Activated CD4-positive, CD25-positive, alpha-beta regulatory T cell treated with anti-CD3 and anti-CD28 coated beads, Interleukin-2, amount 50 U/mL, for 72 hours (primary cell): ENCODE results near the gene CTTNBP2.

Source experiments
- DNase-seq: peaks from one replicate; pipeline ENCODE4 v3.0.0; 2021

The CTTNBP2 gene

GRCh38 chr7:117871778-117872538 lies 1.3 kb downstream of the CTTNBP2 start:
- DNase-seq = no peak

- DNase-seq = no peak
Measured at GRCh38 chr7:117871401-117871777, 1.9 kb downstream of the CTTNBP2 start.

DNA sequence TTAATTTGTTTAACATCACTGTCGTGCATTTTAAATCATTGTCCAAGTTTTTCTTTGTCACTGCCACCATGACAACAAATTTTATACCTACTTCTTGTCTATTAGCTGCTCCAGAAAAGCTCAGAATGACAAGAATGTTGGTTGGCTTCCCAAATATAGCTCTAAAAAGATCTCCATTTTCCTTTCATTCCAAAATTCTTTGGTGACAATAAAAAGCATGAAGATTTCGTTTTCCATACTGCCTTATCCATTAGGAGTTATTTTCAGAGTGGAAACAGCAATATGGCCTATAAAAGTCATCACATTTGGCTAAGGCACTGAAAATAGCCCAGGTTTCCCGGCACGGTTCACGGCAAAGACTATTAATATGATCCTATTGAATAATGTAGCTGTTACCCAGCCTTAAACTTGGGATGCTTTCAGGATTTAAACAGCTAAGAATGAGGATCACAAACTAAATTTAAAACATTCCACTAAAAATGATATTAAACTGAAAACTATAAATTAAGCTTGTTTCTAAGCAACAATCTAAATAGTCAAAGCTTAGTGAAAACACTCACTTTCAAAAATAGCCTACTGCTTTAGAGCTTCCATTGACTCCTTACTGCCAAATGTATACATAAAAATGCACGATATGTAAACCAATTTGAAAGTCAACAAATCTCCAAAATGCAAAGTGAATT lies 2.7 kb downstream of the CTTNBP2 start:
- no peak for DNase-seq

GRCh38 chr7:117869374-117869773 lies 3.9 kb downstream of the CTTNBP2 start:
- no peak for DNase-seq

DNA sequence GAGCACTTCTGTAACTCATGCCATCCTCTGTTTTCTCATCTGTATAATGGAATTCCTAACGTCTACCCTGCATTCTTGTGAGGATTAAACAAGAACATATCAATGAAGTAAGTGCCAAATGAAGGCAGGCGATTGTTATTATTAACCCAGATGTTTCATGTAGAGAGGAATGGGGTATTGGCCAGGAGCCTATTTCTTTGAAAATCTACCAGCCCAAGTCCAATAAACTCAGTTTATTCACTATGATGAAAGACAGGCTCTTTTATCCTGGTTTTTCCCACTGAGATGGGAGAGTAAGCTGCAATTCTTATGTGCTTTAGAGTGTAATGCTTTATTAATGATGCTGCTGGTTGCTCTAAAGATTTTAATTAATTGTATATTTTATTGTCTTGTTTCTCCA lies 9.6 kb downstream of the CTTNBP2 start:
- no peak for DNase-seq

DNA sequence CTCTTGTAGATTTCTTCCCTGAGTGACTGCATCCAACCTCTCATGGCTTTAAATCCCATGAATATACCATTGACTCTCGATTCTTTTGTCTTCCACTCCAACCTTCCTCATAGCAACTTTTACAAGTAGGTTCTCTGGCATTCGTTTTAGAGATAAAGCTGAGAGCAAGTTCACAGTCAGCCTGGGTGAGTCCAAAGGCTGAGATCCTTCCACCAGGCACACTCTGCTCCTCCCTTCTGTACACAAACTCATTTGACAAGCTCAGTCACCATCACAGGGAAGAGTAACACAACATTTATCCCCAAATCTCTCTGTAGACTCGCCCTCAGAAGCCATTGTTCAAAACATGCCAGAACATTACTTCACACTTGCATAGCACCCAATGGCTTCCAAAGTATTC lies 10.9 kb downstream of the CTTNBP2 start:
- no peak for DNase-seq

GRCh38 chr7:117859246-117859812 lies 13.9 kb downstream of the CTTNBP2 start:
- DNase-seq = no peak

DNA sequence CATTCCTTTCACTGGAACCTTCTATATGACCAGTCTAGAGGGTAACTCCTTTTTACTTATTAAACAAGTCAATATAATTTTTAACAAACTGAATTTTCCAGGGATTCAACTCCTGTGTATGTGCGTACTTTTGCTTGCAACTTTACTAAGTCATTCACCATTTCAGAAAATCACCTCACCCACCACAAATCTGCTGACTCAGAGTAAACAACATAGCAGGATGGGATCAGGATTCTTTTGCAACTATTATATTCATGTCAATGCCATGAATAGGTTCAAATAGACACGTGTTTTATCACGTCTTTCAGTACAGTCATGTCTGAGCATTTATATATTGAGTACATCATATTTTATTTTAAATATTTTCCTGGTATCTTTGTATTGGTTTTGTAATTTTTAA lies 14.5 kb downstream of the CTTNBP2 start:
- DNase-seq = no peak

DNA sequence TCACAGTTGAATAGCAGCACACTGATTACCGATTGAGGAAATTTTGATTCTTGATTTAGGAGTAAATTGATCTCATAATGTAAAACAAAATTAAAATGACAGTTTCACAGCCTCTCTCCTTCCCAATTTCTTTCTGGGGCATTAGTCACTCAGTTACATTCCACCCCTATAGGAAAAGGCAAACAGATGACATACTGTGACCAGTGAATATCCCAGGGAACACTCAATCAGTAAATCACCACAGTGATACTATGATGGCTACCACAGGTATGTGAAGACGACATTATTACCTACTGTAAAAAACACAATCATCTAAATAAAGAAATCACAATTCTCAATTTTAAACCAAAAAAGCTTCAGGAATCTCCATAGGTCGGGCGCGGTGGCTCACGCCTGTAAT lies 15.5 kb downstream of the CTTNBP2 start:
- no peak for DNase-seq

DNA sequence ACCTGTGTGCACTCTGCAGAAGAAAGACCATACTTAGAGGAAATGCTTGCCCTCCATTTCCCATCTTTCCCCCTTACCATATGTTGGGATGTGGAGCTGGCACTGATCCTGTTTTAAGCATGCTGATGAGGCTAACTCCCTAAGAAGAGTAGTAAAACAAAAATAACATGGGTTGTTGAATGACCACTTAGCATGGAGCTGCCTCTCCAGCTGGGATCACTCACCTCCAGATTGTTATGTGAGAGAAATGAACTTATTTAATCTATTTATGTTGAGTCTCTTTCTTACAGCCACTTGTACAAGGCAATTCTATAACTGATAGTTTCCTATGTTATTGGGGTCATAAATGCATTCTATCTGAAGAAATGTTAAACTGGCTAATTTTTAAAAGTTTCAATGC lies 17.0 kb downstream of the CTTNBP2 start:
- no peak for DNase-seq

DNA sequence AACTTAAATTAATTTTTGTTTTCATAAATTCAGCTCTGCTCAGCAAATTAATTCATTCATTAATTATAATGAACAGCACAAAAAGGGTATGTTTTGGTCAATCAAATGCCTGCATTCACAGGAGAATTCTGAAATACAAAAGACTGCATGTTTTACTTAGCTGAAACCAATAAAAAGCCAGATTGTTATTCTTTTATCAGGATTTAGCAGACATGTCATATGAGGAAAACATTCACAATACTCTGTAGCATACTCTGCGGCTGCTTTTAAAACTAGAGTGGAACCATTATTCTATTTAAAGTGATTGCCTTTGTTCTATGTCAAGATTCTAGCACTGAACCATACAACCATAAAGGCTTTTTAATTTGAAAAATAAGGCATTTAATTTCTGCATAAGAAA lies 19.1 kb downstream of the CTTNBP2 start:
- no peak for DNase-seq

- no peak for DNase-seq
Measured at GRCh38 chr7:117848941-117849340, 24.3 kb downstream of the CTTNBP2 start.

- DNase-seq = no peak
Measured at GRCh38 chr7:117844678-117845077, 28.6 kb downstream of the CTTNBP2 start.

DNA sequence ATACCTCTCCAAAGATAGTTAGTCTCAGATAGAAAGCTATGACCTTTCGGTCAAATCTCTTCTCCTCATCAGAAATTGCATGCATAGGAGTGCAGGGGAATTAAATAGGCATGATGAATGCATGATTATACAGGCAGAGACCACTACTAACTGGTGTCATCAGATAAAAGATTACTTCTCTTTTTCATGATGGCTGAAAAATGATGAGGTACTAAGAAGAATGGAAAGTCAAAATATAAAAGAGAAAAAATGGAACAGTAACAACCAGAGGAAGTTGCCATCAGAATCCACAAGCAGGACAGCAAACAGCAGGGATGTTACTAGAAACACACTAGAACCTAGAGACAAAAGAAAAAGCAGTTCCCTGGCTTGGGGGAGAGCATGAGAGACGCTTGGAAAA lies 31.6 kb downstream of the CTTNBP2 start:
- DNase-seq = no peak

GRCh38 chr7:117841011-117841410 lies 32.2 kb downstream of the CTTNBP2 start:
- DNase-seq = no peak

DNA sequence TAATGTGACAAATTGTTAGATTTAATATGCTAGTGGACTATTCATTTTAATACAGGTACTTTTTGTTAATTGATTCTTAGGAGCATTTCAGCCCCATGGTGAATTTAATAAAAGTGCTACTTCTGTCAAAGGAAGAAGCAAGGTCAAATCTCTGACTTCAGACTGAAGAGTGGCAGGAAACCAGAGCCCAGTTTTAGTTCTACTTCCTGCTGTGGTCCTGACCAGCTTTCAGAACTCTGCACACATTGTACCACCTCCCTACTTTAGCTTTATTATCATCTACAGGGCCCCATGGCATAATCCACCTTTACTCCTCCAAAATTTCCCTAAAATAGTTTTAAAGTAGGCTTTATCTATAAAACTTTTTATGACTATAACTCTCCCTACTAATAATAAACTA lies 33.7 kb downstream of the CTTNBP2 start:
- no peak for DNase-seq

DNA sequence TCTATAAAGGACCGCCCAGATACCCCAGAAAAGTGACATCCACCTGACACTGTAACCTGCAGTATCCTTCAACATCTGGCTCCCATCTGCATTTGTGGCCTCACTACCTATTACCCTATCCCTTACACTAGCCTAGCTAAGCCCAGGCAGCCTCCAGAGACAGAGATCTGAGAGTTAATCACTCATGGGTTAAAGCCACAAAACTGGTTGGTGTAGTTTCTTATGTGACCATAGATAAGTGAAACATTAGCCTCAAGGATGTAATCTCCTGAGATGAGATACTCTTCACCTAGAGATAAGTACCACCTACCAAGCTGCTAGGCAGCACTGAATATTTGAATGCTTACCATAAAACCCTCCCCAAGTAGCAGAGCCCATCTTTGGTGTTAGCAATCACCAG lies 35.4 kb downstream of the CTTNBP2 start:
- DNase-seq = no peak

DNA sequence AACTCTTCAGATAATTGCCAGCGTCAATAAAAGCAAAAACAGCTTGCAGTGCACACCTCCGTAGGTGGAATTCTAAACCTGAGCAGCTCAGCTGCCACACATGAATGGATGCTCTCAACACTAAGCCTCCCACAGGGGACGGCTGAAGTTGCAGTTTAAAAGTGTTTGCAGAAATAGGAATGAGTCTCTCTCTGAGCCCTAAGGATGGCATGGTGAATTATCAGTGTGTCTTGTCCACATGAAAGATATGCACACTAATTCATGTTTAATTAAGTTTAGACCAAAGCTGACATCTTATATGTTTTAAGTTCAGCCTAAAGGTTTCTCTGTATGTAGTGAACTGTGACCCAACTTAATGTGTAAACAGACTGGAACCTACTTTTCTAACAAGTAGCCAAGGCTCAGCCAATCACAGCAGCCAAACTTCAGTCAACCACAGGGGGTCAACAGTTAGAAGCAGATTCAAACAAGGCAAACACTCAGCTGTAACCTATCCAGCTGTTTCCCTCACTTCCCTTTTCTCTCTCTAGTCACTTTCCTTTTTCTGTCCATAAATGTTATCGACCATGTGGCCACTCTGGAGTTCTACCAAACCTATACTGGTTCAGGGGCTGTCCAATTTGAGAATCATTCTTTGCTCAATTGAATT lies 38.1 kb downstream of the CTTNBP2 start:
- no peak for DNase-seq

DNA sequence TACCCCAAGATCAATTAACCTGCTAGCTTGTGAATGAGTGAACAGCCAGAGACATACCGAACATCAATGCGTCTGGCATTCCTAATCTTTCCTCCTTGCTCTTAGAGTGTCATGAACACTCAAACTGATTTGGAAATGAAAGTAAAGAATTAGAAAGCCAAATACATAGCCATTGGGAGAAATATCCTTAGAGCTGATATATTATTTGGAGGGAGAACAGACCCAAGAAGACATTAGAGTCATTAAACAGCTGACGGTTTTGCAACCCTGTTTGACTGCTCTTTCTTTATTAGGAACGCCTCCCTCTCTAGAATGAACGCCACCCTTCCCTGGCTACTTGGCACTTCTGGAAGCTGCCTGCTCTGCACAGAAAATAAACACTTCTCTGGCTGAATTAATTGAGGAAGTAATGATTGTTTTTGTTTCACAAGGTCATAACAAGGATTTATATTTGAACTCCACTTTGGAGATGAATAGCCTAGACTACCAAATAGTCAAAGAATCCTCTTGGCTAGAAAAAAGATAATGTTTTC lies 42.8 kb downstream of the CTTNBP2 start:
- DNase-seq = no peak

DNA sequence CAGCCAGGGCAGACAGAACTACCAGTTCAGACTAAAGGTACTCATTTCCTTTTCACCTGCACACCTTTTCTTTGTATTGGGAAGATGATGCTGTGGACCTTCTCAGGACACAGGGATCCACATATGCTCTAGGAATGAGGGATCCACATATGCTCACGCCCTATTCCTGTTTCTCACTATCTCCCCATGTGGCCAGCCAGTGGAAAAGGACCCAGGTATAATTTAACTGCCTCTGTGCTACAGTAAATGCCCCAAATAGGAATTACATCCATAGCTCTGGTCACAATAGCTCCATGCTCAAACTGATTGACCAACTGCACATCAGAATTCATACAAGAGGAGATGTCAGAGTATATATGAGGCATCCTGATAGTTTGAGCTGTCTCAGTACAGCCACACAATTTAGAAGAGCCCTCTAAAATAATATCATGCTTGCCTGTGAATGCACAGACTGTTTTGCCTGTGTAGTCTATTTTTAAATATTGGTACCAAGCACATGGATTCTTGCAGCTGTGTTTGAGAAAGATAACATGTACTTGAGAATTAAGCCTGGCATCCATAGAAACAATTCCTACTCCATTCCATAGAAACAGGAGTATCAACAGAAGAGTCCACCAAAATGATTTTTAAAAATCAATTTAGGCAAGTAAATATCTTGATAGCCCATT lies 43.7 kb downstream of the CTTNBP2 start:
- DNase-seq = no peak

DNA sequence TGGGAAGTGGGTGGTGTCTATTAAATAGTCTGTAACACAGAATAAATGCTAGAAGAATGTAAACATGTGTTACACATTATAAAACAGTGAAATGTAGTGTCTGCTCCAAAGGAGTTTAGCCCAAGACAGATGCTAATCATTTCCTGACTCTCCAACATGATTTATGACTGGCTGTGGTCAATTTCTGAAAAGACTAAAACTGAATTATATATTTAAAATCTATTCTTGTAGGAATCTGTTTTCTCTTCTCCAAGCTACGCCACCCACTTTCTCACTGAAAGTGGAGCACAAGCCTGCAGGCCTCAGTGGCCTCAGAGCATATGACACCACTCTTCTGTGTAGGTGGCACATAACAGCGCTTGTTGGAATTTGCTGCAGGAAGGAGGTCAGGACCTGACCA lies 44.4 kb downstream of the CTTNBP2 start:
- no peak for DNase-seq

DNA sequence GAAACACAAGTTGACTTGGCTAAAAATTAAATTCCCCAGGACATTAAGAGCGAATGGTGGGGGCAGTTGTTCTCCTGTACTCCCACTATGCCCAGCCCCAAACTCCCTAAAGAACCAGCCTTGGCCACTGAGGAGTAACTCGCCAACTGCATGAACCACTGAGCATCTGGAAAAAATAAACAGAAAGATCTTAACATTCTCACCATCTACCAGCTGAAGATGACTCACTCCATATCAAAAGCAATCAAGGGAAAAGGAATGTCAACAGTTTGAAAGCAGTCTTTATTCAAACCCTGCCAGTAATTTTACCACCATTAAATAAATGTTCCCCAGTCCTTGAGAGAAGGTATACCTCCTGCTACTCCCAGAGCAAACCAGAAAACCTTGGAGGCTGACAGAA lies 45.4 kb downstream of the CTTNBP2 start:
- DNase-seq = no peak

DNA sequence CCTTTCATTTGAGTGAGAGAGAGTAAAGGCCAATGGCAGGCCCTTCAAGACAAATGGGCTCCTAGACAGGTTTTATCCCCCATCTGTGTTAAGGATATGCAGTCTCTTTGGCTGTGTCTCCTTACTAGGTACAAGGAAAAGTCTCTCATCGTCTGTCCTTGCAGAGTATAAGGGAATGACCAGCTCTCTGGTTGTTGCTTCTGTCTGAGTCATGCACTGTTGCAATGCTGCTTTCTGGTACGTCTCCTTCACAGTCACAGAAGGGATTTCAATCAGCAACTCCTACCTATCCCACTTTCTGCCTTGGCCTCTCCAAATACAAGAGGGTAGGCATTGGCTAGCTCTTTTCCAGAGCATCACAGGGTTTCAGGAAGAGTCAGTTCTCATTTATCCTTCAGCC lies 48.1 kb downstream of the CTTNBP2 start:
- no peak for DNase-seq
